KMS-11 (cell line): ENCODE results near the gene FAM13A.

Source experiments
- H2AFZ ChIP-seq: fragments of 200-600 bp; sonication (generic); 2 replicates; pipeline ENCODE4 v1.6.1; 2016; ENCODE audit warnings: antibody characterized with exemption, mixed run types, low read depth
- H3K27ac ChIP-seq: fragments of 200-600 bp; sonication (generic); 2 replicates; pipeline ENCODE4 v1.6.1; 2016; ENCODE audit warnings: mild to moderate bottlenecking, mixed run types
- H3K27me3 ChIP-seq: fragments of 200-600 bp; sonication (generic); 2 replicates; pipeline ENCODE4 v1.6.1; 2017; ENCODE audit warnings: mild to moderate bottlenecking, low read depth, mixed run types, moderate library complexity; ENCODE audit not compliant: insufficient read depth
- H3K36me3 ChIP-seq: fragments of 200-600 bp; sonication (generic); 2 replicates; pipeline ENCODE4 v1.6.1; 2017; ENCODE audit warnings: mild to moderate bottlenecking, mixed run types; ENCODE audit not compliant: insufficient read depth
- H3K4me1 ChIP-seq: fragments of 200-600 bp; sonication (generic); 2 replicates; pipeline ENCODE4 v1.6.1; 2016; ENCODE audit warnings: mild to moderate bottlenecking, low read depth, mixed run types; ENCODE audit not compliant: poor library complexity, severe bottlenecking
- H3K4me2 ChIP-seq: fragments of 200-600 bp; sonication (generic); 2 replicates; pipeline ENCODE4 v1.7.0; 2016; ENCODE audit warnings: mild to moderate bottlenecking, mixed run types
- H3K4me3 ChIP-seq: fragments of 200-600 bp; sonication (generic); IDR thresholded peaks from 2 replicates; pipeline ENCODE4 v1.6.1; 2017; ENCODE audit warnings: low read depth, low read length, mixed read lengths; ENCODE audit not compliant: insufficient read depth
- H3K79me2 ChIP-seq: fragments of 200-600 bp; sonication (generic); 2 replicates; pipeline ENCODE4 v1.6.1; 2016; ENCODE audit warnings: low read depth, mixed run types; ENCODE audit not compliant: insufficient read depth
- H3K9ac ChIP-seq: fragments of 200-600 bp; sonication (generic); 2 replicates; pipeline ENCODE4 v1.6.1; 2016; ENCODE audit warnings: mild to moderate bottlenecking, mixed run types
- H4K20me1 ChIP-seq: fragments of 200-600 bp; sonication (generic); 2 replicates; pipeline ENCODE4 v1.6.1; 2016; ENCODE audit warnings: mild to moderate bottlenecking, mixed run types; ENCODE audit not compliant: insufficient read depth
- TF ChIP-seq, protein P1 (sequence below): fragments of 200-600 bp; sonication (generic); conservative IDR thresholded peaks from 2 replicates; pipeline ENCODE4 v1.6.1; 2017; ENCODE audit warnings: low read depth, mild to moderate bottlenecking, antibody characterized with exemption, low read length, moderate library complexity, mixed read lengths

The FAM13A gene

DNA sequence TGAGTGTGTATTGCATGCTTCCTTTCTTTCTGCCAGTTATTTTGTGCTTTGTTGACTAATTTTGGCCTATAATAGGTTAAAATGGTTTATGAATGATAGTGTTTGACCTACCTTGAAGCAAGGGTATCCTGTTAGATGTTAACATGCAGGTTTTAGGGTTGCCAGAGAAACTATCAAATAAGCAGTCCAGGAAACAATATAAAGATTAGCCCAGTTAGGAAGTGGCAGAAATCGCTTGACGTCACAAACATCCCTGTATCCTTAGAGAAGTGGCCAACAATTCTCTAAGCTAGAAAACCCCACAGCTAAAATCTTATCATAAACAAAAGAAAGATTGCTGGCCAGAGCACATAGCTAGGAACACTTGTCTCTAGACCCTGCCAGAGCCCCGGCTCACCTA is 363.2 kb downstream of the FAM13A start:
- no peak overlapping the region for H3K4me3 ChIP-seq
- no peaks in the 10 kb centered on the region for H3K36me3 ChIP-seq
- H3K27ac ChIP-seq, result no peak overlapping the region
- H3K4me1 ChIP-seq, result no peaks in the 10 kb centered on the region
- no peaks in the 10 kb centered on the region for H3K79me2 ChIP-seq
- TF ChIP-seq, protein P1, sequence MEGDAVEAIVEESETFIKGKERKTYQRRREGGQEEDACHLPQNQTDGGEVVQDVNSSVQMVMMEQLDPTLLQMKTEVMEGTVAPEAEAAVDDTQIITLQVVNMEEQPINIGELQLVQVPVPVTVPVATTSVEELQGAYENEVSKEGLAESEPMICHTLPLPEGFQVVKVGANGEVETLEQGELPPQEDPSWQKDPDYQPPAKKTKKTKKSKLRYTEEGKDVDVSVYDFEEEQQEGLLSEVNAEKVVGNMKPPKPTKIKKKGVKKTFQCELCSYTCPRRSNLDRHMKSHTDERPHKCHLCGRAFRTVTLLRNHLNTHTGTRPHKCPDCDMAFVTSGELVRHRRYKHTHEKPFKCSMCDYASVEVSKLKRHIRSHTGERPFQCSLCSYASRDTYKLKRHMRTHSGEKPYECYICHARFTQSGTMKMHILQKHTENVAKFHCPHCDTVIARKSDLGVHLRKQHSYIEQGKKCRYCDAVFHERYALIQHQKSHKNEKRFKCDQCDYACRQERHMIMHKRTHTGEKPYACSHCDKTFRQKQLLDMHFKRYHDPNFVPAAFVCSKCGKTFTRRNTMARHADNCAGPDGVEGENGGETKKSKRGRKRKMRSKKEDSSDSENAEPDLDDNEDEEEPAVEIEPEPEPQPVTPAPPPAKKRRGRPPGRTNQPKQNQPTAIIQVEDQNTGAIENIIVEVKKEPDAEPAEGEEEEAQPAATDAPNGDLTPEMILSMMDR, result no peak
- no peak overlapping the region for H2AFZ ChIP-seq
- no peak overlapping the region for H3K9ac ChIP-seq
- no peaks in the 10 kb centered on the region for H4K20me1 ChIP-seq
- no peak overlapping the region for H3K4me2 ChIP-seq
- H3K27me3 ChIP-seq, result no peaks in the 10 kb centered on the region

DNA sequence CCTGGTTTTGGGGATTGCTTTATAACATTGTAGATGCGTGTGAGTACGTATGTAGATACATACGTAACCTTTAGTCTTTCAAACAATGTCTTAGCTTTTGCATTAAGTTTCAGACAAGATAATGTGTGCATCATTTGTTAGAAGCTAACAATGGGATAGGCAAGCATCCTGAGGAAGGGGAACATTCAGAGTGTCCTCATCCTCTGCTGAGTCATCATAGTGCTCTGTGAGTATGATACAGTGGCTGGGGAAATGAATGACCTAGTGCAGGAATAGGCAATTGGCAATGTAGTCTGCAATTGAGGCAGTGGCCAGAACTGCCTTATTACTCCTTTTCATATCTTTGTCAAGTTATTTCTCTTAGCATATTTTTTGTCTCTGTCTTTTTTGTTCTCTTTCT is 366.6 kb downstream of the FAM13A start:
- TF ChIP-seq, protein P1, result no peak
- H3K36me3 ChIP-seq, result no peaks in the 10 kb centered on the region
- no peaks in the 10 kb centered on the region for H4K20me1 ChIP-seq
- no peak overlapping the region for H3K4me2 ChIP-seq
- H2AFZ ChIP-seq, result no peak overlapping the region
- no peak overlapping the region for H3K4me3 ChIP-seq
- H3K4me1 ChIP-seq, result no peaks in the 10 kb centered on the region
- H3K27me3 ChIP-seq, result no peaks in the 10 kb centered on the region
- H3K79me2 ChIP-seq, result no peaks in the 10 kb centered on the region
- H3K9ac ChIP-seq, result no peak overlapping the region
- no peak overlapping the region for H3K27ac ChIP-seq

DNA sequence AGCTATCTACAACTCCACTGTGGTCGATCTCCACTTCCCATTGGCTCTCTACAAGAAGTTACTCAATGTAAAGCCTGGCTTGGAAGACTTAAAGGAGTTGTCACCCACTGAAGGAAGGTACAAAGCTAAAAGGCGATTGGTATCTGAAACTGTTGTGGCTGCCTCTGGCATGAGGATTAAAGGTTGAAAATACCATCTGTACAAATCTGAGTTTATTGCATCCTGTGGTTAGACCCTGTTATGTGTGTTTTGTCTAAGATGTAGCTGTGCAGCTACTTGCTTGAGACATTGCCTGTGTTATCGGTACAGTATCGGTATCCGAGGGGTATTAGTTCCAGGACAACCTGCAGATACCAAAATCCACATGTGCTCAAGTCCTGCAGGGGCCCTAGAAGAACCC is 375.8 kb downstream of the FAM13A start:
- TF ChIP-seq, protein P1, result no peak
- no peaks in the 10 kb centered on the region for H3K79me2 ChIP-seq
- no peaks in the 10 kb centered on the region for H3K4me1 ChIP-seq

More for the DNA sequence above, 375.8 kb downstream of the FAM13A start:
- no peak overlapping the region for H2AFZ ChIP-seq
- H3K36me3 ChIP-seq, result no peaks in the 10 kb centered on the region
- no peak overlapping the region for H3K4me3 ChIP-seq
- H4K20me1 ChIP-seq, result no peaks in the 10 kb centered on the region
- H3K4me2 ChIP-seq, result no peak overlapping the region
- H3K27ac ChIP-seq, result no peak overlapping the region
- H3K9ac ChIP-seq, result no peak overlapping the region
- H3K27me3 ChIP-seq, result no peaks in the 10 kb centered on the region
